GM21423 (cell line): ENCODE measurements around the gene UBAC2.

Source experiments
- ATAC-seq: cut with Tn5 transposase; IDR thresholded peaks from one replicate; pipeline ENCODE4 v1.9.1; 2021; ENCODE audit warnings: mild to moderate bottlenecking, moderate library complexity; ENCODE audit not compliant: unreplicated experiment

The UBAC2 gene

DNA sequence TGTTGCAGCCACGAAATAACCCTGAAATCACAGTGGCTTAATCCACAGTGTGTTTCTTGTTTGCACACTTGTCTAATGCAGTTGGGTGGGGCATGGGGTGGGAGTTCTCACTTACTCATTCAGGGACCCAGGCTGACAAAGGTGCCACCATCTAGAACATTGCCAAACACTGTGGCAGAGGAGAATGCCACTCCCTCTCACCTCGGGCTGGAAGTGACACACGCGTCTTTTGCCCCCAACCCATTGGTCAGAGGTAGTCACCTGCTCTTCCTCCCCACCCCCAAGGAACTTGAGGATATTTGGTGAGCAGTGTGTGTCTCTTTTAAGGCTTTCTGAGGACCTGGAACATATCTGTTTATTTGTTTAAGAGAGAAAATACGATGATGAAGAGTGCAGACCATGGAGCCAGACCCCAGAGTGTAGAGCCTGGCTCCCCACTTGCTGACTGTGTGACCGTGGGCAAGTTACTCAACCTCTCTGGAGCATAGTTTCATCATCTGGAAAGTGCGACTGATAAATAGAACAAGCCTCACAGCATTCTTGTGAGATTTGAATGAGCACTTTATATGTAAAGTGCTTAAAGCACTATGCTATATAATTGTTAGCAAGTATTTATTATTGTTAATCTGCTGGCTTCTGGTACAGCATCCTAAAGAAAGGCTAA lies 89.2 kb downstream of the UBAC2 start:
- ATAC-seq = no peak

DNA sequence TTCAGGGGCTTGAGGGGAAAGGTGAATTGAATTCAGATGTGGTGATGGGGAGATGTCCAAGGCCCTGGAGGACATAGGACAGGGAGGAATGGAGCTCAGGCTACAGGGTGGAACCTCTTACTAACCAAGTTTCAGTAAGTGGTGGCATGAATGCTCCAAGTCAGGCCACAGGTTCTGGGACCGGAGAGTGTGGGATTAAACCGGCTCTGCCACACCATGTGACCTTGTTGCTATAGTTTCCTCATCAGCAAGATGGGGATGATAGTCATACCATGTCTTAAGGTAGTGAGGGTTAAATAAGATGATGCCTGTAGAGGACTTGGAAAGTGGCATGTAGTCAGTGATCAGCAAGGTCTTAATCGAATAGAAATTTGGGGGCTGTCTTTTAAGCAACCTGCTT lies 90.2 kb downstream of the UBAC2 start:
- no peak for ATAC-seq

DNA sequence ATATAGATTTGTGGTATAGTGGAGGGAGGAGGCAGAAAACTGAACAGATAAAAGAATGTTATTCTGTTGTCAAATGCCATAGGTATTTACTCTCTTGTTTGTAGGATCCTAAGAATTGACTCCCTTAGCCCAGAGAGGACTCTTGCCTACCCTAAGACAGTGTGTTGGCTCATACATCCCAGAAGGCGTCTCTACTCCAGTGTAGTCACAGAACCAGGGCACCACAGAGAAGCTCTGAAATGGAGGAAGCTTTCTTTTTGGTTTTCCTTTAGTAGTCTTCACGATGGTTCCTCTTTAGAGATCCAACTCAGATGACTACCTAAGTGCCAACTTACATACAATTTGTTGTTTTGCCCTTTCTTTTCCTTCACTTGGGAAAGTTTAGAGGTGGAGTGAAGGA lies 92.5 kb downstream of the UBAC2 start:
- no peak for ATAC-seq

DNA sequence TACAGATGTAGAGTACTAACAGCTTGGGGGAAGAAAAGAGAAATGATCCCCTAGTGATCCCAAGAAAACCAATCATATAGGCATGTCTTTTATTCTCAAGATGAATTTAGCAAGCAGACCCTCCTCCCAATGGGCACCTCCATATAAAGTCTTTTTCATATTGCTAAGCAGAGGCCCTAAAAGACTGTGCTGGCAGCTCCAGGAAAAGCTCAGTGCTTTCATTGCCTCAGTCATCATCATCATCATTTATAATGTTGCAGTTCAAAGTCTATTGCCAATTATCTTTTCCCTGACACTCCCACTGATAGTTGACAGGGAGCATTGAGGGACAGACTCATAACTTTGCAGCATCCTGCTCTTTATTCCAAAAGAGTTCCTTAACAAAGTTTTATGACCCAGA lies 93.5 kb downstream of the UBAC2 start:
- ATAC-seq = no peak

DNA sequence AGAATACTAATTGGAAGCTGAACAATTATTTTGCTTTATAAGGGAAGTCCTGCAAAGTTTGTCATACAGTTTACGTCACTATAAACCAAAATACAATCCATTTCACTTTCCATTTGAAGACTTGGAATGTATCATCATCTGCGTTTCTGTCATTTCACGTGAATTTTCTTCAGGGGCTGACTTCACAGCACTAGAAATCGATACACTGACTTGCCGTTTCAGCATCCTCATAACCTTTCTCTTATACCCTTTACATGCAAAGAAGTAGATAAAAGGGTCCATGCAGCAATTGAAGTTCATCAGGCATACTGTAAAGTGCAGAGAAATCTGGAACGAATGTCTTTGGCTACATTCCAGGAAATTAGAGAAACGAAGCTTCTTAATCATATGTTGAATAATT lies 94.3 kb downstream of the UBAC2 start:
- ATAC-seq = no peak

DNA sequence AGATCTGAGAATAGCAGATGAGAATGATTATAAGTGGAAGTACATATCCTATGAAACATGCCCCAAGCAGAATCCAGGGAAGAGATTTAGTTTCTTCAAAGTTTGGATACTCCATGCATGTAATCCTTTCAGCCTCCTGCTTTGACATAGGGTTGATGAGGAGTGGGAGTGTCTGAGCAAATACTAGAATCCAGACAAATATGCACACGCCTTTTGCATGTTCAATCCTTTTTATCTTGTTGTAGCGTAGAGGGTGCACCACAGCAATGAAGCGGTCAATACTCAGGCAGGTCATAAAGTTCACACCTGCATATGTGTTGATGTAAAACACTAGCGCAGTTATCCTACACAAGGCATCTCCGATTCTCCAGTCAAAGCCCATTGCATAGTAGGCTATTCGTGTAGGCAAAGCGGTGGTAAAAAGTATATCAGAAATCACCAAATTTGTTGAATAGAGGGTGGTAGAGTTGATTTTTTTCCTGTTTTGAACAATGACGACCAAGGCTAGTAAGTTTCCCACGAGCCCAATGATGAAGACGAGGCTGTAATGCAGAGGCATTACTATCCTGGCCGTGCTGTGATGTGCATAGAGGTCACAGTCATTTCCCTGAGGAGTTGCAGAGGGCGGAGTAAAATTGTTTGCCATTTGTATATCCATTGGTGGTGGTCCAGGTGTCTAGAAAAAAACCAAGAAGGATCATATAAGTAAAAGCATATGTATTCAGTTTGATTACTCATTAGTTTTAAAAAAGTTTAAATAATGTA lies 95.0 kb downstream of the UBAC2 start:
- ATAC-seq = no peak

DNA sequence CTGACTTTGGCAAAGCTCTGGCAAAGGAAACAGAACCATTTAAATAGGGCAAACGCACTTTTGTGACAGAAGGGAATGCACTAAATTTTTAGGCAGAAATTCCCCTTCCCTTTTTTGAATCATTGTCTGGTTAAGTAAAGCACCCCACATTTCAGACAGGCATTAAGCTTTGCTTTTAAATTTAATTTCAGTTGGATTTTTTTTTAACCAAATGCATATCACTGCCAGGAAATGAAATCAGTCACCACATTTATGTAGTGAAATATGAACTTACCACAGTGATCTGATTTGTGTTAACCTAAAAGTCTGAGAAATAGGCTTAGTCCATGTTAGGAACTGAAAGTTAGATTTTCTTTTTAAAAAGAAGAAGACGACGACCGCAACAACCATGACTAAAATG lies 95.7 kb downstream of the UBAC2 start:
- peak; percentile 44 for ATAC-seq

DNA sequence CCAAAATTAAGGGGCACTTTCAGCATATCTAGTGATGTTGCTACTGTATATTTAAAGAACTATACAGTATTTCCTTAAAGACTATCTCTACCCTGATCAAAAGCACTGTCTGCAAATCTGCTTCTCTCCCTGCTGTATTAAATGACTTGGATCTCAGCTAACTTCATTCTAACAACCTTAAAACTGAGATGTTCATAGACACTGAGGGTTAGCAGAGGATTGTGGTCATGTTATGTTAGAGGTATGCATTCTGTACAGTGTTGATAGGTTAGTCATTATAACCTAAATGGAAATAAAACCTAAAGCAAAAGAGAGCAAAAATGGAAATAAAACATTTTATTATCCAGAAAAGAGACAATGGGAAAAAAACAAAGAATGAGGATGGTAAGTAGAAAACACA lies 96.7 kb downstream of the UBAC2 start:
- no peak for ATAC-seq

DNA sequence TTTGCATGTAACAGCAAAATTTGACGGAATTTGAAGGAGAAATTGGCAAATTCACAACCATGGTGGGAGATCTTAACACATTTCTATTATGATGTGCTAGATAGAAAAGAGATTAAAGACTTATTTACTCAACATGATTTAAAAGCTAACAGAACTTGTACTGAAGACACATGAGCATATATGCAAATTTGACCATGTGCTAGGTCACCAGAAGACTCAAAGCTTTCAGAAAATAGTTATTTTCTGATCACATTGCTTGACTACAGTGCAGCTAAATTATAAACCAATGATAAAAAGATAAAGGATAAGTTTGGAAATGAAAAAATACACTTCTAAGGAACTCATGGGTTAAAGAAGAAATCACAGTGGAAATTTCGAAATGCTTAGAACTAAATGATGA lies 97.4 kb downstream of the UBAC2 start:
- ATAC-seq = no peak

DNA sequence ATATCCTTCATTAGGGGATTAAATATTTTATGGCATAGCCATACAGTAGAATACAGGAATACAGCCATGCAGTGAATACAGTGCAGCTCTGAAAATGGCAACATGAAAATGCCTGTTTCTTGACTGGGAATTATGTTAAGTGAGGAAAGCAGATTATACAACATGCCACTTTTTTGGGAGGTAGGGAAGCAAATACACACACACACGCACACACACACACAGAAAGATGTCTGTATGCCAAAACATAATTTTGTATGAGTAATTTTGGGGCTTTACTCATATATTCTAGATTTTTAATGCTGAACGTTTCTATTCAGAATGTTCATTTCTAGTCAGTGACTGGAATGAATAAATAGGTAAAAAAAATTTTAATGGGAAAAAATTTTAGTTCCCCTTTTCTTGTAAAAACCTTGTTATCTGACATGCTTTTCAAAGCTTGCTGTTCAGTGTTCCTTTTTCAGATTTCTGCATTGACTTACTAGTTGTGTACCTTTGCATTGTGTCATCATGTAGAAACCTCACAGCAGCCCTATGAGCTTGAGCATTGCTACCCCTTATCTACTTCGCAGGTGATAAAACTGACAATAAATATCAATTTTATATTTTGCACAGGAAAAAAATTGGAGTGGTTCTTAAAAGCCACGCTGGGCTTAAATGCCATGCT lies 98.7 kb downstream of the UBAC2 start:
- no peak for ATAC-seq

DNA sequence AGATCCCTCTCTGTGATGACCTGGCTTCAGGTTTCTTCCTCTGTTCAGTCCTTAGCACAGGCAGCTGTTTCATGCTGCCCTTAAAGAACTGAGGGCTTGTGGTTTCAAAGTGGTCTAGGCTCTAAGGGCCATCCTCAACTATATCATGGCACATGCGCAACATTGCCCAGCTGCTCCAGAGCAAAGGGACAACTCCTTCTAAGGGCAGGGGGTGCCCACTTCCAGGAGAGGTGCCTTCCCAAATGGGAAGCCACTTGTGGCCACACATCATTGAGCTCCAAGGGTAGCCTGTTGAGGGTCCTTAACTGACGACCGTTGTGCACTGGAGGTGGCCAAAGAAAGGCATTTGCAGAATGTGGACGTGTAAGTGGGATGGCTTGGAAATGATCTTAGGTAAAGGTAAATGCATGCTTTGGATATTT lies 99.3 kb downstream of the UBAC2 start:
- no peak for ATAC-seq

DNA sequence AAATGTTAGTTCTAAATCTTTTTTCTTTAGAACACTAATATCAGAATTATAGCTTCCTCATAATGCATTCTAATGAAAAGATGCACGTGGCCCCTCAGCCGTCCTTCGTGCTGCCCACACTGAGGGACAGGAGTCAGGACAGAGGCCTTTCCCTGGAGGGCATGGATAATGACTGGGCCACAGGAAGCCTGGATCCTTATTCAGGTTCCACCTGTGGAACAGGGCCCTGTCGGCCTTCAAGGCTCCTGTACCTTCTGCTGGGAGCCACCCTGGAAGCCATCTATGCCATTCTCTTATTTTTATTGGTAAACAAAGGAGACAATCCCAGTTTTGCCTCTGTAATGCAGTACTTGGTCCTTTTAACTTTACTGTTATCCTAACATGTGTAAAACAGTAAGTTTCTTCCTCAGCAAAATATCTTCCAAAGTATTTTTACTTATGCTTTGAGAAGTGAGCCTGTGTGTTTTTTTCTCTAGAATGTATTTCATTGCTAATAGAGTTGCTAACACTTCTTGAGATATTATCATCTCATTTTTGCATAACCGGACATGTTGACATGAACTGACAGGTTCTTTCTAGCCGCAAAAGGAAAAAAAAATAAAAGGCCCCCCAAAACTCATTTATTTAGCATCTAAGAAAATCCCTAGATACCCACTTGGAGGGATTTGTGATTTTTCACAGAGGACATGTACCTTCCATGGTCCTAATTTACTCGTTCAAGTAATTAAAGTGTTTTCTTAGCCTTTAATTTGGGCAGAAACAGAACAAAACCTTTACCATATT lies 100.6 kb downstream of the UBAC2 start:
- no peak for ATAC-seq

DNA sequence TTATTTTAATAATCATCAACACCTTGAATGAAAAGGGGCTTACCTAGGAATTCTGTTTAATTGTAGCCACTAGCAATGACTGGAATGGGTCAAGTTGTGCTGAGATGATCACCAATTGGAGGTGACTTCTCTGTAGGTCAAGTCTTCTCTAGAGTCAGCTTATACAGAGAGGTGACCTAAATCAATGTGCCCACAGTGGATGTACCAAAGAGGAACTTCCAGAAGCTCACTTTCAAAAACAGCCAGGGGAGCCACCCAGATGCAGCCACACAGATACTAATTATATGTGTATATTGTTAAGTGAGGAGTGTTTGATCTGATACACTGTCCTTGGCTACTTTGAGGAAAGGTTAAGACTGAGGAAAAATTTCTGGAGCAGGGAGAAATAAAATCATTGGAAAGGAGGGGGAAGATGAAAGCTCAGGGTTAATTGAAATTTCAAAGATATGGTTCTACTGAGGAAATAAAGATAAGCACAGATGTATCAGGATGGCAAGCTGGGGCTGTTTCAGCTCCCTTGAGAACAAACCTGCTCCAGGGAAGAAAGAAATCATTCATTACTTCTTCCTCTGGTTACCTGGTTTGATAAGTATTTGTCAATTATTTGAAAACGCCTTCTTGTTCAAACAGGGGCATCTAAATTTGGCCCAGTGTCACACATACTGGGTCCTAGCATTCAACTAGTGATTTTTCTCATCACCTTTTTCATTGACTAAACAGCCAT lies 101.4 kb downstream of the UBAC2 start:
- no peak for ATAC-seq

DNA sequence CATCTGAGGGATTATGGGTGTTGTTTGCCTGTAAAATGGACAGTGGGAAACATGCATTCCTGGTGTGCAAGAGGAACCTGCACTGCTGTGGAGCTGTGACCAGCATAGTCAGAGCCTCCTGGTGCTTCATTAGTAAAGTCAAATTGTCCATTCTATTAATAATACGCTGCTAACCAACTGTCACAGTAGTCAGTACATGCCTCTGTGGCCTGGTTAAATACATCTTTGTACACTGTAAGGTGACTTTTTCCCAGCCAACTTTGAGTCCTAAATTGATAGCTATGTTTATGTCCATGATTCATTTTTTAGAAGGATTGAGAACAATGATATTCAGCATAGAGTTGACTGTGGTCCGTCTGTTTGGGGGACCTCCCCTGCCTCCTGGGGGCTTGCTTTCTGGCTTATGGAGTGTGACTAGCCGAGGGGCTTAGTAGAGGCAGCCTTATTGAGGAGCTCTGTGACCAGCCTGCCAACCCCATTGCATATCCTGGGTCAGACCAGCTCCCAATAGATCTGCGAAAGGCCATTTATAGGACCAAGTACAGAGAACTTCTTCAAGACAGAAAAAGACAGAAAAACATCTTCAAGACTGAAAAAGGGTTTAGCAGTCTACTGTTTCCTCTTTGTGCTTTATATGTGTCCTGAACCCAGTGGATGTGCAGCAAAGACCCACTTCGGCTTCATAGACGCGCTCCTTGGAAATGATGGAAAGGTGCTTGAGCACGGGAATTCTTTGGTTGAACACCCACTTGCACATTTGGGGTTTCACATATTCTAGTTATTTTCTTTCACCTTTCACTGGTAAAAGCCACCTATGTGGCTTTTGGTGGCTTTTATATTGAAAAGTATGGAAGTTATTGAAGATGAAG lies 102.2 kb downstream of the UBAC2 start:
- no peak for ATAC-seq

DNA sequence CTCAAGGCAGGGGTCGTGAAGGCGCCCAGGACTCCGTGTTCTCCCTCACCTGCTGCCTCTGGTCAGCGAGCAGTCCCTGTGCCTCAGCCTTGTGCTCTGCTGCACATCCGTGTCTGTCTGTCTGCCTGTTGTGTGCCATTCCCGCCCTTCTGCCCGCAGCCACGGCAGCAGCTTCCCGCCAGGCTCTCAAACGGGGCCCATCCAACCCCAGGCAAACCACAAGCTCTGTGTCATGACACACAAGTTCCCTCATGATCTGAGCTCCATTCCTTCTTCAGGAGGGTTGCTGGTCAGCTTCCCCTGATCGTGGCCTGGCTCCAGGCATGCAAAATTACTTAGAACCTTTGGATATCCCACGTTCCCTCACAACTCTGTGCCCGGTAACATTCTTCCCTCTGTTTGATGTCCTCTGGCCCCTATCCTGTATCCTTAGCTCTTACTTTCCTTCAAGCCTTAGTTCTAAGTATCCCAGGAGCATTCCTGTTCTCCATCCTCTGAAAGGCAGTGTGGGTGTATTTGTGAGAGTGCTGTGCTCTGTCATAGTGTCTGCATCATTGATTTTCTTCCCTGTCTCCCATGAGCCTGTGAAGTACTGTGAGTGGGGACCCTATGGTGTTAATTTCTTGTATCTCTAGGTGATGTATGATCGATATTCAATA lies 103.3 kb downstream of the UBAC2 start:
- ATAC-seq = no peak

DNA sequence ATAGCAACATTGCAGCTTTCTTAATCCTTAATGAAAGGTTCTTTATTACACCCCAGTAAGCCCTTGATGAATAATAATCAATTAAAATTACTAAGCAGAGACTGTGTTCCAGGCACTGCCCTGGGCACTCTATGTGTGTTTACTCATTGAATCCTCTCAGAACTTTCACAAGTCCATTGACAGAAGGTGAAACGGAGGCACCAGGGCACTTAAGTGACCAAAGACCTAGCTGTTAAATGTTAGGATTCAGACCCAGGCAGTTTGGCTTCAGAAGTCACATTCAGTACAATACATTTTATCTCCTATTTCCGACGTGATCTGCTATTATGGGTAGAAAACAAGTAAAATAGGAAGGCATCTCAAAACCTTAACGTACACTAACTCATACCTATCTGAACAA lies 103.9 kb downstream of the UBAC2 start:
- no peak for ATAC-seq

DNA sequence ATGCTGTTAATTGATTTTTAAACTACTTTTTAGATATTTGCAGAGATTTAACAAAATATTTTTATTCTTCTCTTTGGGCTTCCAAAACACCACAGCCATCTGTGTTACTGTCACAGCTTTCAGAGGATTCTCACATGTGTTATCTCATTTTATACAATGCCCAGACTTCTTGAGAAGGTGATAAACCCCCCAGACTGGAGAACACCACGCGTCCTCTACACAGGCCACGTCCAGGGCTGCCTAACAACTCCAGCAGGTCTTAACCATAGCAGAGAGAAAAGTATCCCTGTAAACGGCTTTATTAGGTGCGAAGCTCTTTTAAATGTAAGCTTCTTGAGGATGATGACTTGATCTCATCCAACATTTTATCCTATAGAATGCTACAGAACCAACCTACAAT lies 104.5 kb downstream of the UBAC2 start:
- no peak for ATAC-seq

DNA sequence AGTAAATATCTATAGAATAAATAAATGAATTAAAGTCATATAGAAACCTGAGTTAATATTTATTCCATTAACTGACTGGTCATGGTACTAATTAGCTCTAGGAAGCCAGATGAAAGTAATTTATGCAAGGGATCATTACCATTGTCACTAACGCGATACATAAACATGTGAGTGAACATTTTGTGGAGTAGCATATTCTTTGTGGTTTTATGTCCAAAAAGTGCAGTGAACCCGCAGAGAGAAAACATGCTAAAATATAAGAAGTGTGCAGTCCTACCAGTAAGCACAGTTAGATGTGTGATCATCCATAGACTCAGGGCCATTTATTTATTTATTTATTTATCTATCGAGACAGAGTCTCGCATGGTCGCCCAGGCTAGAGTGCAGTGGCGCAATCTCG lies 104.9 kb downstream of the UBAC2 start:
- no peak for ATAC-seq

DNA sequence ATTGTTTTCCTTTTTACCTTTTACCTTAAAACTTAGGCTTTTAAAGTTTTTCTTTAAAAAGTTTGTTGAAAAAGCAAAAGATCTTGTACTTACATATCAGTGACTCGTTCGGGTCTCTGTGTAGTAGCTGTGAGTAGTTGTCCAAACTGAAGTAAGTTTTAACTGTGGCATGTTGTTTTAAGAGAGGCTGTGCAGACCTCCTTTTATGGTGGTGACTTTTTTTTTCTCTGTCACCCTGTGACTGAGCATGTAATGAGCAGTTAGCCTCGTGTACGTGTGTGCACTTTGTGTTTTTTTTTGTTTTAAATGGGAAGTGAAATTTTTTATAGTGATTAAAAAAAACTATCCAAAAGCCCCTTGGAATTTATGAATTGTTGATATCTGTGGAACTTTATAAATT lies 106.6 kb downstream of the UBAC2 start, which contains the start of gene GPR183:
Gene GPR183 (minus strand): TSS at position 153 of the 400 bp plus-strand sequence. CDS start 11,254 bp downstream, outside the sequence.
- peak; percentile 55 for ATAC-seq
